ENCODE results near the gene CDK14.

GRCh38 chr7:91156316-91157185, 560.4 kb downstream of the CDK14 start:
- no peak for TF ChIP-seq POLR2A (IDR thresholded peaks at IDR 0.05)
- TF ChIP-seq CTCF (IDR thresholded peaks at IDR 0.05), result no peak
- no peak for TF ChIP-seq EP300 (IDR thresholded peaks at IDR 0.05)
